H9 (cell line): ENCODE measurements around the gene KIAA1671. TPM values are rescaled to one million over a fixed set of nuclear protein-coding genes. Genes with fewer than 3 reads are reported as not detected.

Experiments
- DNase-seq: peaks from one replicate; pipeline ENCODE4 v3.0.0-alpha.2; 2017
- H2AFZ ChIP-seq: one replicate; pipeline ENCODE4 v1.6.1; 2013; ENCODE audit warnings: mild to moderate bottlenecking, low read length, control low read depth, moderate library complexity
- H2AK5ac ChIP-seq: 2 replicates; pipeline ENCODE4 v1.6.1; 2013; ENCODE audit warnings: low read length, control low read depth, mixed read lengths; ENCODE audit not compliant: insufficient read length
- H2BK120ac ChIP-seq: one replicate; pipeline ENCODE4 v1.6.1; 2013; ENCODE audit warnings: low read depth, mild to moderate bottlenecking, low read length, control low read depth, inconsistent platforms; ENCODE audit not compliant: poor library complexity, severe bottlenecking
- H2BK12ac ChIP-seq: 2 replicates; pipeline ENCODE4 v1.6.1; 2013; ENCODE audit warnings: low read length, control low read depth, mixed read lengths, low read depth; ENCODE audit not compliant: insufficient read length
- H2BK15ac ChIP-seq: 2 replicates; pipeline ENCODE4 v1.6.1; 2013; ENCODE audit warnings: low read depth, low read length, control low read depth
- H2BK20ac ChIP-seq: one replicate; pipeline ENCODE4 v1.6.1; 2013; ENCODE audit warnings: low read depth, mild to moderate bottlenecking, low read length, control low read depth, inconsistent platforms; ENCODE audit not compliant: poor library complexity, severe bottlenecking
- H2BK5ac ChIP-seq: 2 replicates; pipeline ENCODE4 v1.6.1; 2013; ENCODE audit warnings: low read length, control low read depth, mixed read lengths; ENCODE audit not compliant: insufficient read length
- H3K14ac ChIP-seq: 2 replicates; pipeline ENCODE4 v1.6.1; 2013; ENCODE audit warnings: low read length, control low read depth; ENCODE audit not compliant: insufficient read depth
- H3K18ac ChIP-seq: 2 replicates; pipeline ENCODE4 v1.6.1; 2013; ENCODE audit warnings: low read depth, mild to moderate bottlenecking, mixed read lengths, low read length, control low read depth; ENCODE audit not compliant: insufficient read length
- H3K23ac ChIP-seq: 2 replicates; pipeline ENCODE4 v1.6.1; 2013; ENCODE audit warnings: low read length, control low read depth, mixed read lengths, low read depth; ENCODE audit not compliant: insufficient read length
- H3K23me2 ChIP-seq: 2 replicates; pipeline ENCODE4 v1.6.1; 2013; ENCODE audit warnings: low read depth, mild to moderate bottlenecking, mixed read lengths, low read length, control low read depth; ENCODE audit not compliant: insufficient read length, poor library complexity, severe bottlenecking
- H3K27ac ChIP-seq: 2 replicates; pipeline ENCODE4 v1.5.1; 2013; ENCODE audit warnings: low read length, control low read depth, mixed read lengths, low read depth; ENCODE audit not compliant: insufficient read length
- H3K27me3 ChIP-seq: 2 replicates; pipeline ENCODE4 v1.6.1; 2013; ENCODE audit warnings: low read length, control low read depth, inconsistent platforms; ENCODE audit not compliant: insufficient read depth
- H3K4ac ChIP-seq: 2 replicates; pipeline ENCODE4 v1.6.1; 2013; ENCODE audit warnings: low read depth, mild to moderate bottlenecking, control low read depth, inconsistent platforms, low read length, moderate library complexity
- H3K4me1 ChIP-seq: 2 replicates; pipeline ENCODE4 v1.6.1; 2013; ENCODE audit warnings: low read length, control low read depth, inconsistent platforms; ENCODE audit not compliant: insufficient read depth
- H3K4me2 ChIP-seq: 2 replicates; pipeline ENCODE4 v1.6.1; 2013; ENCODE audit warnings: low read length, control low read depth, mixed read lengths; ENCODE audit not compliant: insufficient read length, insufficient read depth
- H3K56ac ChIP-seq: 2 replicates; pipeline ENCODE4 v1.6.1; 2013; ENCODE audit warnings: low read depth, mild to moderate bottlenecking, mixed read lengths, low read length, control low read depth; ENCODE audit not compliant: insufficient read length
- H3K79me1 ChIP-seq: 2 replicates; pipeline ENCODE4 v1.6.1; 2013; ENCODE audit warnings: low read depth, mild to moderate bottlenecking, moderate library complexity, low read length, control low read depth, inconsistent platforms; ENCODE audit not compliant: insufficient read depth, poor library complexity, severe bottlenecking
- H3K79me2 ChIP-seq: 2 replicates; pipeline ENCODE4 v1.6.1; 2013; ENCODE audit warnings: low read length, control low read depth, inconsistent platforms; ENCODE audit not compliant: insufficient read depth
- H3K9ac ChIP-seq: 2 replicates; pipeline ENCODE4 v1.6.1; 2013; ENCODE audit warnings: low read length, control low read depth, mixed read lengths; ENCODE audit not compliant: insufficient read length; ENCODE audit errors: extremely low read depth
- H3K9me3 ChIP-seq: one replicate; pipeline ENCODE4 v1.6.1; 2013; ENCODE audit warnings: low read depth, low read length, inconsistent platforms; ENCODE audit not compliant: control insufficient read depth
- H3T11ph ChIP-seq: one replicate; pipeline ENCODE4 v1.6.1; 2013; ENCODE audit warnings: mild to moderate bottlenecking, low read length, control low read depth, inconsistent platforms
- H4K20me1 ChIP-seq: one replicate; pipeline ENCODE4 v1.6.1; 2013; ENCODE audit not compliant: control insufficient read depth, insufficient read length, insufficient read depth
- H4K5ac ChIP-seq: 2 replicates; pipeline ENCODE4 v1.6.1; 2013; ENCODE audit warnings: low read depth, mild to moderate bottlenecking, mixed read lengths, low read length, control low read depth; ENCODE audit not compliant: insufficient read length
- H4K8ac ChIP-seq: replicated peaks from 2 replicates; pipeline ENCODE4 v1.6.1; 2013; ENCODE audit warnings: low read length, control low read depth, mixed read lengths, low read depth; ENCODE audit not compliant: insufficient read length
- H4K91ac ChIP-seq: 2 replicates; pipeline ENCODE4 v1.6.1; 2013; ENCODE audit warnings: low read depth, mild to moderate bottlenecking, moderate library complexity, mixed read lengths, low read length, control low read depth; ENCODE audit not compliant: insufficient read length
- H3K27ac Mint-ChIP-seq, 3 experiments: 2 replicates in 2 of 3; 3 replicates in 1 of 3; pipeline ENCODE4 v1.8.0; 2020 to 2021; ENCODE audit warnings: mixed read lengths in 3 of 3, mild to moderate bottlenecking in 1 of 3, moderate library complexity in 1 of 3
- H3K27me3 Mint-ChIP-seq: 2 replicates; pipeline ENCODE4 v1.8.0; 2021; ENCODE audit warnings: low read depth, mild to moderate bottlenecking, moderate library complexity, mixed read lengths
- H3K36me3 Mint-ChIP-seq, 3 experiments: 2 replicates in 2 of 3; 3 replicates in 1 of 3; pipeline ENCODE4 v1.8.0; 2020 to 2021; ENCODE audit warnings: low read depth in 3 of 3, mixed read lengths in 3 of 3; ENCODE audit not compliant: insufficient read depth in 1 of 3
- H3K4me1 Mint-ChIP-seq, 2 experiments: 2 replicates each; pipeline ENCODE4 v1.8.0; 2020; ENCODE audit warnings: mixed read lengths in 2 of 2
- H3K4me3 Mint-ChIP-seq, 2 experiments: 2 replicates in 1 of 2; 3 replicates in 1 of 2; pipeline ENCODE4 v1.8.0; 2020 to 2021; ENCODE audit warnings: mild to moderate bottlenecking in 2 of 2, mixed read lengths in 2 of 2, moderate library complexity in 1 of 2
- H3K9me3 Mint-ChIP-seq, 2 experiments: 2 replicates in 1 of 2; 3 replicates in 1 of 2; pipeline ENCODE4 v1.8.0; 2020; ENCODE audit warnings: mild to moderate bottlenecking in 2 of 2, mixed read lengths in 2 of 2, moderate library complexity in 1 of 2
- CTCF ChIP-seq: fragments of 200-600 bp; sonication (generic); conservative IDR thresholded peaks from 3 replicates; pipeline ENCODE4 v1.8.0; 2021; ENCODE audit warnings: antibody characterized with exemption, mild to moderate bottlenecking
- WGBS: extraction: QIAGEN DNeasy Blood & Tissue Kit; methylation state at CpG from one replicate; pipeline ENCODE4 v1.1.7; 2013; ENCODE audit warnings: missing lambda C conversion rate, low lambda C conversion rate, mixed read lengths; ENCODE audit not compliant: insufficient read length; ENCODE audit errors: extremely low coverage; 5-methylcytosine and 5-hydroxymethylcytosine counted together
- total RNA-seq: library from RNA; stranded (reverse); gene quantifications from 2 replicates; pipeline ENCODE4 v1.2.1, GENCODE V29; 2021

Gene KIAA1671
- total RNA-seq, 1 experiment from 2014 or later, result 22.6 TPM

- no peak overlapping the region for H2AK5ac ChIP-seq
- no peak overlapping the region for H4K91ac ChIP-seq
- H2BK20ac ChIP-seq, result no peak overlapping the region
- H3K23me2 ChIP-seq, result no peaks in the 10 kb centered on the region
- H3K18ac ChIP-seq, result no peak overlapping the region
- H4K8ac ChIP-seq, result no peak overlapping the region
- no peak overlapping the region for H4K5ac ChIP-seq
- no peak for DNase-seq
- no peak overlapping the region for H2BK120ac ChIP-seq
- Mint-ChIP-seq H3K27me3 (no peaks in the 10 kb centered on the region), H3K9me3 (peaks cover 6 to 7% of the 10 kb centered on the region in 2 experiments; a peak in 4 of 5 replicates), H3K36me3 (peaks cover 10 to 18% (median 13%) of the 10 kb centered on the region in 3 experiments), H3K4me3 (no peak overlapping the region), H3K4me1 (peaks cover 48 to 52% of the 10 kb centered on the region in 2 experiments), H3K27ac (peak overlapping the region in 1 of 3 experiments; percentile 38; a peak in 2 of 7 replicates)
- H4K20me1 ChIP-seq, result no peaks in the 10 kb centered on the region
- H3K4me2 ChIP-seq, result no peak overlapping the region
- no peak for TF ChIP-seq CTCF
- no peak overlapping the region for H3K9ac ChIP-seq
- H2BK12ac ChIP-seq, result no peak overlapping the region
- H3K9me3 ChIP-seq, result no peaks in the 10 kb centered on the region
- H2BK5ac ChIP-seq, result no peak overlapping the region
- H3K23ac ChIP-seq, result no peak overlapping the region
- no peak overlapping the region for H2AFZ ChIP-seq
- no peaks in the 10 kb centered on the region for H3K79me1 ChIP-seq
- WGBS, result no CpG with 5 or more reads among the region's 7 CpGs
- H3T11ph ChIP-seq, result no peak overlapping the region
- H3K27ac ChIP-seq, result no peak overlapping the region
- no peaks in the 10 kb centered on the region for H3K27me3 ChIP-seq
- H3K4me1 ChIP-seq, result peaks cover 2% of the 10 kb centered on the region; the same call in 1 of the 2 replicates
- H2BK15ac ChIP-seq, result no peak overlapping the region
- no peak overlapping the region for H3K56ac ChIP-seq
- H3K79me2 ChIP-seq, result no peaks in the 10 kb centered on the region
- no peak overlapping the region for H3K14ac ChIP-seq
- H3K4ac ChIP-seq, result no peak overlapping the region
Observed at GRCh38 chr22:25016311-25016710, 63.8 kb downstream of the KIAA1671 start.
